22Rv1 (cell line): ENCODE measurements around the gene RARRES2.

Experiments used
- ZFX ChIP-seq: fragments of 450-650 bp; IDR thresholded peaks from 2 replicates; pipeline ENCODE4 v1.6.1; 2017; ENCODE audit warnings: antibody characterized with exemption, borderline replicate concordance
- TF ChIP-seq, protein P1 (sequence below): fragments of 450-650 bp; IDR thresholded peaks from 2 replicates; pipeline ENCODE4 v1.5.1; 2017; ENCODE audit warnings: mild to moderate bottlenecking

DNA sequence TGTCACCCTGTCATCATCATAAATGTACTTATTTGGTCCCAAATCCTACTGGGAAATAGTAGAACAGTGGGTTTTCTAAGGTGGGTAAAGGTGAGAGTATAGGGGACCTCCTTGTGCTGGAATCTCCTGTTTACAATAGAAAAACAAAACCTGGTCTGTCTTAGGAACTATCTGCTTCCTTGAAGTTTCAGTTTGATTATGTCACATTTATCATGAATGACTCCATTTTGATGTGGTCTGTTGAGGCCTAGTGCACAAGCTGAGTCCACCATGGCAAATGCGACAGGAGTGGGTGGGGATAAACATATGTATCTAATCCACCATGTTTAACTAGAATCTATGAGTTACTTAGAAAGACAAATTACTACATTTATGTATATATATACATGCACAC, 14.2 kb upstream of the RARRES2 start:
- TF ChIP-seq, protein P1, sequence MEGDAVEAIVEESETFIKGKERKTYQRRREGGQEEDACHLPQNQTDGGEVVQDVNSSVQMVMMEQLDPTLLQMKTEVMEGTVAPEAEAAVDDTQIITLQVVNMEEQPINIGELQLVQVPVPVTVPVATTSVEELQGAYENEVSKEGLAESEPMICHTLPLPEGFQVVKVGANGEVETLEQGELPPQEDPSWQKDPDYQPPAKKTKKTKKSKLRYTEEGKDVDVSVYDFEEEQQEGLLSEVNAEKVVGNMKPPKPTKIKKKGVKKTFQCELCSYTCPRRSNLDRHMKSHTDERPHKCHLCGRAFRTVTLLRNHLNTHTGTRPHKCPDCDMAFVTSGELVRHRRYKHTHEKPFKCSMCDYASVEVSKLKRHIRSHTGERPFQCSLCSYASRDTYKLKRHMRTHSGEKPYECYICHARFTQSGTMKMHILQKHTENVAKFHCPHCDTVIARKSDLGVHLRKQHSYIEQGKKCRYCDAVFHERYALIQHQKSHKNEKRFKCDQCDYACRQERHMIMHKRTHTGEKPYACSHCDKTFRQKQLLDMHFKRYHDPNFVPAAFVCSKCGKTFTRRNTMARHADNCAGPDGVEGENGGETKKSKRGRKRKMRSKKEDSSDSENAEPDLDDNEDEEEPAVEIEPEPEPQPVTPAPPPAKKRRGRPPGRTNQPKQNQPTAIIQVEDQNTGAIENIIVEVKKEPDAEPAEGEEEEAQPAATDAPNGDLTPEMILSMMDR, result no peak
- no peak for TF ChIP-seq ZFX
